ENCODE data around the gene SULT6B1. TPM values are rescaled to one million over a fixed set of nuclear protein-coding genes. Genes with fewer than 3 reads are reported as not detected.

Gene SULT6B1
- total RNA-seq, 3 donors from 2014 or later (not counting 1 experiment from before 2014, with no cell fraction given) = not detected

- 100% methylated on average over 1 of the region's 3 CpGs for WGBS (ENCODE audit: insufficient coverage)
- no peak overlapping the region for H3K4me3 Mint-ChIP-seq
- no peak overlapping the region for H3K27ac ChIP-seq (ENCODE audit: low read length)
- no peak for TF ChIP-seq CTCF (IDR thresholded peaks at IDR 0.05)
- H3K9me3 ChIP-seq (ENCODE audit: control insufficient read depth, insufficient read depth, low read length) = no peaks in the 10 kb centered on the region
- peaks cover 4 to 5% of the 10 kb centered on the region in 2 donors for H3K9me3 Mint-ChIP-seq
- H3K36me3 Mint-ChIP-seq = peaks cover 9% of the 10 kb centered on the region
- no peak for ATAC-seq
- DNase-seq = no peak
- intact Hi-C loops (cut with micrococcal nuclease) = no loop called here
- no peaks in the 10 kb centered on the region for H3K36me3 ChIP-seq (ENCODE audit: control insufficient read depth, insufficient read depth, low read length)
- H3K4me1 ChIP-seq (ENCODE audit: control insufficient read depth, insufficient read depth, low read length) = no peaks in the 10 kb centered on the region
- no peaks in the 10 kb centered on the region for H3K27me3 ChIP-seq (ENCODE audit: control insufficient read depth, insufficient read depth, low read length)
- no peaks in the 10 kb centered on the region for H3K27me3 Mint-ChIP-seq (ENCODE audit: low read depth in 2 of 2)
- H3K4me1 Mint-ChIP-seq = no peaks in the 10 kb centered on the region
- H3K4me3 ChIP-seq (ENCODE audit: low read length) = no peak overlapping the region
- no peak overlapping the region for H3K27ac Mint-ChIP-seq
Observed at GRCh38 chr2:37167636-37168180, 20.8 kb downstream of the SULT6B1 start.

GRCh38 chr2:37164757-37165156 lies 23.7 kb downstream of the SULT6B1 start:
- no peak for TF ChIP-seq CTCF (IDR thresholded peaks at IDR 0.05)
- intact Hi-C loops (cut with micrococcal nuclease) = no loop called here
- H3K27ac Mint-ChIP-seq = no peak overlapping the region

GRCh38 chr2:37156857-37157714 lies 31.4 kb downstream of the SULT6B1 start, which contains the start of gene EIF2AK2:
Gene EIF2AK2, minus strand, starts transcription at chr2:37156980. Its CDS starts 9,174 bp downstream, at chr2:37147806.
- WGBS (ENCODE audit: insufficient coverage) = 11% methylated on average over 49 of the region's 55 CpGs
- H3K4me1 Mint-ChIP-seq = peaks cover 37 to 39% of the 10 kb centered on the region in 2 donors
- intact Hi-C loops (cut with micrococcal nuclease) = loop anchor here (2.0 to 10.0 kb wide), 2 partner anchors 40 to 718 kb away; partner anchors contain the start of gene CEBPZOS
- no peak for TF ChIP-seq CTCF (IDR thresholded peaks at IDR 0.05)
- Histone ChIP-seq H3K36me3 (ENCODE audit: control insufficient read depth, insufficient read depth, low read length) (peaks cover 3% of the 10 kb centered on the region), H3K4me1 (ENCODE audit: control insufficient read depth, insufficient read depth, low read length) (peaks cover 19% of the 10 kb centered on the region), H3K4me3 (ENCODE audit: low read length) (peak within 1 kb of the TSS; percentile 87), H3K27ac (ENCODE audit: low read length) (peak within 1 kb of the TSS; percentile 63), H3K9me3 (ENCODE audit: control insufficient read depth, insufficient read depth, low read length) (no peaks in the 10 kb centered on the region), H3K27me3 (ENCODE audit: control insufficient read depth, insufficient read depth, low read length) (no peaks in the 10 kb centered on the region)
- no peaks in the 10 kb centered on the region for H3K36me3 Mint-ChIP-seq
- DNase-seq = peak; percentile 70 to 90
- no peaks in the 10 kb centered on the region for H3K9me3 Mint-ChIP-seq
- no peaks in the 10 kb centered on the region for H3K27me3 Mint-ChIP-seq (ENCODE audit: low read depth in 2 of 2)
- peak; percentile 97 for ATAC-seq
- peak within 1 kb of the TSS; percentile 87 to 89 for H3K27ac Mint-ChIP-seq
- H3K4me3 Mint-ChIP-seq = peak within 1 kb of the TSS; percentile 94

More at GRCh38 chr2:37164757-37165156, 23.7 kb downstream of the SULT6B1 start:
- Mint-ChIP-seq H3K4me3 (no peak overlapping the region), H3K4me1 (no peaks in the 10 kb centered on the region), H3K9me3 (peaks cover 4 to 5% of the 10 kb centered on the region in 2 donors), H3K27me3 (ENCODE audit: low read depth in 2 of 2) (no peaks in the 10 kb centered on the region), H3K36me3 (peaks cover 9% of the 10 kb centered on the region)
- Histone ChIP-seq H3K4me3 (ENCODE audit: low read length) (no peak overlapping the region), H3K4me1 (ENCODE audit: control insufficient read depth, insufficient read depth, low read length) (no peaks in the 10 kb centered on the region), H3K9me3 (ENCODE audit: control insufficient read depth, insufficient read depth, low read length) (no peaks in the 10 kb centered on the region), H3K27me3 (ENCODE audit: control insufficient read depth, insufficient read depth, low read length) (no peaks in the 10 kb centered on the region), H3K36me3 (ENCODE audit: control insufficient read depth, insufficient read depth, low read length) (no peaks in the 10 kb centered on the region), H3K27ac (ENCODE audit: low read length) (no peak overlapping the region)
- ATAC-seq (no peak), DNase-seq (no peak)
- WGBS (ENCODE audit: insufficient coverage) = no CpG with 5 or more reads among the region's 1 CpG

Data from natural killer cell (primary cell).